PC-9 (cell line): ENCODE measurements around the gene GBGT1.

Experiments
- CTCF ChIP-seq: fragments of 200-600 bp; sonication (generic); conservative IDR thresholded peaks from 2 replicates; pipeline ENCODE4 v1.6.1; 2017; ENCODE audit warnings: mixed run types, antibody characterized with exemption, mild to moderate bottlenecking, moderate library complexity
- EZH2 ChIP-seq: fragments of 200-600 bp; sonication (generic); IDR thresholded peaks from 2 replicates; pipeline ENCODE4 v1.8.0; 2017; ENCODE audit warnings: antibody characterized with exemption, low read depth

- TF ChIP-seq CTCF: no peak
- no peak for TF ChIP-seq EZH2
These were observed 8.6 kb downstream of the GBGT1 start for GRCh38 chr9:133155156-133155555.
